ENCODE data around the gene RAD18. TPM values are rescaled to one million over a fixed set of nuclear protein-coding genes. Genes with fewer than 3 reads are reported as not detected.

RAD18 gene
- total RNA-seq, 6 donors from 2014 or later, result 2.6 to 16.2 (median 7.7) TPM

DNA sequence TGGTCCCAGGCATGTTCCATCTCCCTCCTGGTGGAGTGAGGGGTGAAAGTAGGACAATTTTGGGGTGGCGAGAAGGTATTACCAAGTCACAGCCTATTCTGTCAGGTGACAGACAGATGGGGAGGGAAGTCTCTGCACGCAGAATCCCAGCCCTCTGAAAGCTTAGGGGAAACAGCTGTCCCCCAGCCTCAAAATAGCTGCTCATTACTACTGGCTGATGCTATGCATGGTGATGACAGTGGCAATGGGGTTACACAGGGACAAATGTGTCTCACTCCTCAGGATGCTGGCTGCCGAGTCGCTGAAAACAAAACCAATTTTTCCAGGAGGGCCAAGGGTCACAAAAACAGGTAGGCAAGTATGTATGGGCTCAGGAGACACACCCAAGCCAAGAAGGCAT is 125.0 kb downstream of the RAD18 start:
- TF ChIP-seq POLR2AphosphoS5 (IDR thresholded peaks at IDR 0.05) (no peak), POLR2A (IDR thresholded peaks at IDR 0.05) (no peak), CTCF (IDR thresholded peaks at IDR 0.05) (no peak), EP300 (IDR thresholded peaks at IDR 0.05) (no peak)
- Histone ChIP-seq H3K27me3 (no peaks in the 10 kb centered on the region), H3K36me3 (no peaks in the 10 kb centered on the region), H3K9me3 (no peaks in the 10 kb centered on the region), H3K4me1 (no peaks in the 10 kb centered on the region), H3K4me3 (no peak overlapping the region), H3K27ac (no peak overlapping the region)
- DNase-seq (no peak), ATAC-seq (ENCODE audit: low FRiP score in 2 of 2) (no peak)
- 73 to 83% methylated on average over 4 of the region's 4 CpGs for WGBS, 2 donors

- ATAC-seq (ENCODE audit: low FRiP score in 2 of 2) (no peak), DNase-seq (no peak)
- Histone ChIP-seq H3K9me3 (no peaks in the 10 kb centered on the region), H3K27ac (no peak overlapping the region), H3K4me1 (no peaks in the 10 kb centered on the region), H3K27me3 (no peaks in the 10 kb centered on the region), H3K36me3 (no peaks in the 10 kb centered on the region), H3K4me3 (no peak overlapping the region)
- no peak for TF ChIP-seq POLR2AphosphoS5 (IDR thresholded peaks at IDR 0.05)
- TF ChIP-seq POLR2A (IDR thresholded peaks at IDR 0.05), result no peak
- TF ChIP-seq CTCF (IDR thresholded peaks at IDR 0.05), result no peak
- TF ChIP-seq EP300 (IDR thresholded peaks at IDR 0.05), result no peak
- 72 to 78% methylated on average over 3 of the region's 3 CpGs for WGBS, 2 donors
These were observed 126.1 kb downstream of the RAD18 start for GRCh38 chr3:8837162-8837561.

- Histone ChIP-seq H3K4me3 (no peak overlapping the region), H3K9me3 (no peaks in the 10 kb centered on the region), H3K36me3 (no peaks in the 10 kb centered on the region), H3K27me3 (no peaks in the 10 kb centered on the region), H3K4me1 (no peaks in the 10 kb centered on the region), H3K27ac (no peak overlapping the region)
- WGBS, 2 donors, result 88 to 92% methylated on average over 3 of the region's 3 CpGs
- TF ChIP-seq EP300 (IDR thresholded peaks at IDR 0.05) (no peak), POLR2A (IDR thresholded peaks at IDR 0.05) (no peak), CTCF (IDR thresholded peaks at IDR 0.05) (no peak), POLR2AphosphoS5 (IDR thresholded peaks at IDR 0.05) (no peak)
- no peak for ATAC-seq (ENCODE audit: low FRiP score in 2 of 2)
- no peak for DNase-seq
These were observed 127.2 kb downstream of the RAD18 start for GRCh38 chr3:8836096-8836495.

DNA sequence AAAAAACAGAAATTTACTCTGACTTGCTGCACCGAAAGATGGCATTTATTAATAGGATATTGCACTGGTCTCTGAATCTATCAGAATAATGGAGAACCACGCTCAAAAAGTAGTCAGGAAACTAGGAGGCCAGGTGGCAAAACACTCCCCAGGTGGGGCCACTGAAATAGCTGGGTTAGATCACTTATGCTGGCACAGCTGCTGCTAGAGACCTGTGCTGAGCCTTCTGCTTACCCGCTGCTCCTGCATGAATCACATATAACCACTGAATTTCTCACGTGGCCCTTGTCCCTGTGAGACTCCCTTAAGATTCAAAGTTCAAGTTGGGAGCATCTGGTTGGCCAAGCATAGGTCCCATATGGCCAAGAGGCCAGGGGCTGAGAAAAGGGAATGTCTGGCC is 127.9 kb downstream of the RAD18 start:
- H3K9me3 ChIP-seq, result no peaks in the 10 kb centered on the region
- H3K36me3 ChIP-seq, result no peaks in the 10 kb centered on the region
- H3K27me3 ChIP-seq, result no peaks in the 10 kb centered on the region
- DNase-seq (no peak), ATAC-seq (ENCODE audit: low FRiP score in 2 of 2) (no peak)
- no peak overlapping the region for H3K27ac ChIP-seq
- 86 to 87% methylated on average over 2 to 4 of the region's 4 CpGs for WGBS, 2 donors
- no peak for TF ChIP-seq EP300 (IDR thresholded peaks at IDR 0.05)
- TF ChIP-seq CTCF (IDR thresholded peaks at IDR 0.05), result no peak
- no peak for TF ChIP-seq POLR2AphosphoS5 (IDR thresholded peaks at IDR 0.05)
- no peak for TF ChIP-seq POLR2A (IDR thresholded peaks at IDR 0.05)
- H3K4me3 ChIP-seq, result no peak overlapping the region
- H3K4me1 ChIP-seq, result no peaks in the 10 kb centered on the region

GRCh38 chr3:8834974-8835373 is 128.3 kb downstream of the RAD18 start:
- WGBS, 2 donors, result 89 to 97% methylated on average over 6 of the region's 6 CpGs

More at GRCh38 chr3:8834974-8835373, 128.3 kb downstream of the RAD18 start:
- no peaks in the 10 kb centered on the region for H3K27me3 ChIP-seq
- DNase-seq, result no peak
- H3K9me3 ChIP-seq, result no peaks in the 10 kb centered on the region
- no peaks in the 10 kb centered on the region for H3K36me3 ChIP-seq
- H3K4me1 ChIP-seq, result no peaks in the 10 kb centered on the region
- ATAC-seq (ENCODE audit: low FRiP score in 2 of 2), result no peak
- H3K4me3 ChIP-seq, result no peak overlapping the region
- TF ChIP-seq EP300 (IDR thresholded peaks at IDR 0.05), result no peak
- TF ChIP-seq POLR2AphosphoS5 (IDR thresholded peaks at IDR 0.05), result no peak
- TF ChIP-seq CTCF (IDR thresholded peaks at IDR 0.05), result no peak
- no peak overlapping the region for H3K27ac ChIP-seq
